Stimulated activated CD8-positive, alpha-beta memory T cell treated with anti-CD3 and anti-CD28 coated beads, Interleukin-12 subunit alpha, Interleukin-12 subunit beta, amount 100 ng/mL, for 1 hour (primary cell): ENCODE data around the gene ASB6.
A peak's percentile ranks its signal among the peaks of the same experiment; 100 is the strongest.

Experiments used
- DNase-seq: peaks from one replicate; pipeline ENCODE4 v3.0.0-alpha.2; 2020; ENCODE audit warnings: low read depth

The ASB6 gene, protein sequence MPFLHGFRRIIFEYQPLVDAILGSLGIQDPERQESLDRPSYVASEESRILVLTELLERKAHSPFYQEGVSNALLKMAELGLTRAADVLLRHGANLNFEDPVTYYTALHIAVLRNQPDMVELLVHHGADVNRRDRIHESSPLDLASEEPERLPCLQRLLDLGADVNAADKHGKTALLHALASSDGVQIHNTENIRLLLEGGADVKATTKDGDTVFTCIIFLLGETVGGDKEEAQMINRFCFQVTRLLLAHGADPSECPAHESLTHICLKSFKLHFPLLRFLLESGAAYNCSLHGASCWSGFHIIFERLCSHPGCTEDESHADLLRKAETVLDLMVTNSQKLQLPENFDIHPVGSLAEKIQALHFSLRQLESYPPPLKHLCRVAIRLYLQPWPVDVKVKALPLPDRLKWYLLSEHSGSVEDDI

DNA sequence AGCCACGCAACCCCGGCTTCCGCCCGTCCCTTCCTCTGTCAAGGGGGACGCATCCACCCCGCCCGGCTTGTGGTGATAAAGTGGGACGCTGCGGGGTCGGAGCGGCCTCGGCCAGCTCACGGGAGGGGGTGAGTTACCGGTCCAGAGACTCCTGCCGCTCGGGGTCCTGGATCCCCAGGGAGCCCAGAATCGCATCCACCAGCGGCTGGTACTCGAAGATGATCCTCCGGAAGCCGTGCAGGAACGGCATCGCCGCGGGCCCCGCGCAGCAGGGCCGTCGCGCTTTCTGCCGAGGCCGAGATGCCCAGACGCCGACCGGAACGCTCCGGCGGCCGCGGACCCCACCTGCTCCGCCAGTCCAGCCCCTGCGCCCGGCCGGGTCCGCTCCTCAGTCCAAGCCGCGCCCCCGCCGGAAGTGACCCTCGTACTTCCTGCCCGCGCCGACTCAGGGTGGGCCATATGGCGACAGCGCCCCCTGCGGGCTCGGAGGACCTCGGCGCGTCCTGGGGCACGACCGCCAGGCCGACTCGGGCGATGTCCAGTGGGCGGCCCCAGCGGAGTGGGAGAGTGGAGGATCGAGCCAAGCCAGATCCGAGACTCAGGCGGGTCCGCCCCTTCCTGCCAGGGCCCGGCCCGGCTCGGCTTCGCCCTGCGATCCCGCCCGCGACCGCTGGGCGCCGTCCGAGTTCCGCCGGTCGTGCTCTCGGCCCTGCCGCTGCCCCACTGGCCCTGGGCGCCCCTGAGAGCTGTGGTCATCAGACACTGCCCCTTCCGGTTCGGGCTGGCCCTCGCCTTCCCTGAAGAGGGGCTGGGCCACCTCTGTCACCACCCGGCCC is at the start of gene ASB6:
TSS of gene ASB6 (minus strand) at position 402 of the 836 bp plus-strand sequence. CDS start at position 250, 152 bp downstream.
- peak; percentile 88 for DNase-seq

GRCh38 chr9:129688285-129689043 is 46.5 kb upstream of the ASB6 start:
- DNase-seq = no peak

GRCh38 chr9:129687391-129687790 is 45.4 kb upstream of the ASB6 start:
- DNase-seq = no peak

GRCh38 chr9:129686736-129687135 is 44.8 kb upstream of the ASB6 start:
- no peak for DNase-seq

DNA sequence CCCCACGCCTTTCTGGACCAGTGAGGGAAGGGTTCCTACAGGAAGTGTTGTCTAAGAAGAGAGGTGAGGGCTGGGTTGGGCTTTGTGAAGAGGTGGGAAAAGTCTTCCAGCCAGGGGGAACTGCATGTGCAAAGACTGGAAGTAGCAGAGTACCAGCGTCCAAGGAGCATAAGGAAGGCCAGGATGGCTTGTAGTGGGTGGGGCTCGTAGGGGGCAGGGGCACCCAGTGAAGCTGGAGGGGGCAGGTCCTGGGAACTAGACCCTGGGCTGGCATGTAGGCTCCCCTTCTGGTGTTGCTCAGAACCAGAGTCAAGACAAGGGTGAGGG is 43.9 kb upstream of the ASB6 start:
- no peak for DNase-seq

GRCh38 chr9:129685220-129685932 is 43.4 kb upstream of the ASB6 start:
- no peak for DNase-seq

DNA sequence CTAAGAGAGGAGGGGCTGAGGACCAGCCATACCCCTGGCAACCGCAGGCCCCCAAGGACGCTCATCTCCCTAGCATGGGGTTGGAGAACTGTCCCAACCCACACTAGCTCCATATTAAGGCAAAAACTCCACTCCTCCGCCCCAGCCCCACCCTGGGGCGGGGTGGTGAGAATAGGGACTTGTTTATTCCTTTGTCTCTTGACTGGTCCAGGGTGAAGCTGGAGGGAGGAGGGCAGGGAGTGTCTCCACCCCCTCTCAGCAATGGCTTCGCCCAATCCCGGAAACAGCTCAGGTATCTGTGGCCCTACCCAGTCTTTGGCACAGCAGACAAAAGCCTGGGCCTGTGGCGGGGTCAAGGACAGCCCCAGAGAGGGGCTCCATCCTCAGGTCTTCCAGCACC is 40.4 kb upstream of the ASB6 start:
- DNase-seq = no peak

GRCh38 chr9:129681924-129682323 is 40.0 kb upstream of the ASB6 start:
- DNase-seq = no peak

DNA sequence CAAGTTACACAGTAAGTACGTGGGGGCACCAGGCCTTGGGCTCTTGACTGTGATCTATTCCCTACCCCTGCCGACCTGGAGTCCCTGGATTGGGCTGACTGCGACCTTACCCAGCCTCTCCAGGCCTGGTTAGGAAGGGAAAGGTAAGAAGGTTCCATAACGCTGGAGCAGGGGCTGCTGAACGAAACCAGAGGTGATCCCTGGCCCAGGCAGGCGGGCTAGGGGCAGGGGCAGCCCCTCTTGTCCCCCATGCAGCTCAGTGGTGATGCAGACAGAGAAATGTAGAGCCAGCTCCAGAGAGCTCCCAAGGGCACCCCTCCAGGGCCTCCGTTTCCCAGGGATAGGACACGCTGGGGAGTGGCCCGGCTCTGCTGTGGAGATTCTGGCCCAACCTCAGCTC is 37.6 kb upstream of the ASB6 start:
- DNase-seq = no peak

GRCh38 chr9:129678844-129679243 is 36.9 kb upstream of the ASB6 start:
- DNase-seq = no peak

DNA sequence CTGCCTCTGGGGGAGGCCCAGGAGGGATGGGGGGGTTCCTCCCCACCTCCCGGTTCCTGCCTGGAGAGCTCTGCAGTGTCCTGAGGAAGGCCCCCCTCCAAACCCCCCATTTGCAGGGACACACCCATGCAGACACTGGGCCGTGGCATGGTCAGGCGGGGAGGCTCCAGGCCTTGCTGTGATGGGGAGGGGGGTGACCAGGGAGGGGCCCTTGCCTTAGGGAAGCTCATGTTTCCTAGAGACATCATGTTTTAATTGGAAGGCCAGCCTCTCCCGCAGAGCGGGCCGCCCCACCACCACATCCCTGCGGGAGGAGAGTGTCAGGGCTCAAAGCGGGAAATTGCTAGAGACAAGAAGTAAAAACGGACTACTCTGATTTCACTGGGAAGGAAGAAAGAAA is 35.5 kb upstream of the ASB6 start:
- no peak for DNase-seq

DNA sequence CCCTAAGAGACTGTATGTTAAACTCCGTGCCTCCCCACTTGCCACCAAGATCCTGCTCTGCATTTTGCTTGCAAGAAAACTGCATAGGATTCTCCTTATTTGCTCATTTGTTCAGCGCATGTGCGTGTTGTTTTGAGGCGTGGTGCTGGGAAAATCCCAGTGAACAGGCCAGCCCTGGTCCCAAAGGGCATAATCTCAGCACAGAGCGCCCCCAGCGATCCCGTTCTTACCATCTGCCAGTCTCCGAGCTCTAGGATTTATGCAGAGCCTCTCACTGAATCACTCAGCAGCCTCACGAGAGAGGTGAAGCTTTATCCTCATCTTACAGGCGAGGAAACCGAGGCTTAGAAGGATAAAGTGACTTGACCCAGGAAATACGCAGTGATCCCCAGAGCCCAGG is 35.0 kb upstream of the ASB6 start:
- no peak for DNase-seq

DNA sequence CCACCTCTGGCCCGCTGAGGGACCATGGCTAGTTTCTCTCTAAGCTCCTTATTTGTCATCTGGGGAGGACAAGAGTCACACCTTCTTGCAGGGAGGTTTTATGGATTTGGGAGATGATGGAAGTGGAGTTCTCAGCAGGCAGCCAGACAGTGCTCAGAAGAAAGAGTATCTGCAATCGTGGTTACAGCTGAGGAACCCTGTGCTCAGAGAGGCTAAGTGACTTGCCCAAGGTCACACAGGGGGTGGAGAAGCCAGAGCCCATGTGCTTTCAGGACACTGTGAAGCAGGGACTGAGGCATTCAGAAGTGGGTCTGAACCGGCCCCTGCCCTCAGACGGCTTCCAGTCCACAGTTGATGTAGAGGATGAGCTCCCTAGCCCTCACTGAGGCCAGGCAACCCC is 34.3 kb upstream of the ASB6 start:
- DNase-seq = no peak

- no peak for DNase-seq
Observed at GRCh38 chr9:129675620-129676019, 33.7 kb upstream of the ASB6 start.

GRCh38 chr9:129674229-129674628 is 32.3 kb upstream of the ASB6 start:
- DNase-seq = no peak

- DNase-seq = no peak
Observed at GRCh38 chr9:129673602-129674001, 31.7 kb upstream of the ASB6 start.

- DNase-seq = no peak
Observed at GRCh38 chr9:129672702-129673101, 30.8 kb upstream of the ASB6 start.

DNA sequence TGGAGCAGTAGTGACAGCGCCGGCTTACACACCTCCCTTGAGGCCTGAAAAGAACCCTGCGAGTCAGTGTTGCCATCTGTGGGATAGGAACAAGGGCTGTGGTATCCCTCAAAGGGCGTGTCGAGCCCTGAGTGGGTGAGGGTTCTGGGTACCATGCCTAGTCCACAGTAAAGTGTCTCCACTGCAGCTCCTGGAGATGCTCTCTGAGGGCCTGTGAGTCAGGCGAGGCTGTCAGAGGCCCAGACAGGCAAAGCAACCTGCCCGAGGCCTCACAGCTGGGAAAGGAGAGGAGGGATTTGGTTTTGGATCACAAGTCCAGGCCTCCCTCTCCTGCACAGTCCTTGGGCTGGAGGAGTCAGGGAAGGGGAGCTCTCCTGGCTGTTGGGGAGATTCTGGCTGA is 29.6 kb upstream of the ASB6 start:
- DNase-seq = no peak

DNA sequence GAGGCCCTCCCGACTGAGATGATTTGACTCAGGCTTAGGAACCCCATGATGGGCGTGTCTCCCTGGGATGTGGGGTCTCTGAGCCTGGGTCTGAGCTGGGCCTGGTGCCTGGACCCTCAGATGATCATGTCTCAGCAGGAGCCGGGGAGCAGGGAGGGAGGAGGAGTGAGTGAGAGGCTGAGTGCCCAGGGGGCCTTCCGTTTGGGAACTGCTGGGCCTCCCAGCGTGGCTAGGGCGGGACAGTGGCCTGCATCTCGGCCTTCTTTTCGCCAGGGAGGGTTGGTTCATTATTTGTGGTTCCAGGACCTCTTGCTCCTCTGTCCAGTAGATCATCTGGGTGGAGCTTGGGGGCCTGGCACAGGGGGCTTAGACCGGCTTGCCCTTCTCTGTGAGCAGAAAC is 29.1 kb upstream of the ASB6 start:
- DNase-seq = no peak

- DNase-seq = no peak
Observed at GRCh38 chr9:129669946-129670345, 28.0 kb upstream of the ASB6 start.

DNA sequence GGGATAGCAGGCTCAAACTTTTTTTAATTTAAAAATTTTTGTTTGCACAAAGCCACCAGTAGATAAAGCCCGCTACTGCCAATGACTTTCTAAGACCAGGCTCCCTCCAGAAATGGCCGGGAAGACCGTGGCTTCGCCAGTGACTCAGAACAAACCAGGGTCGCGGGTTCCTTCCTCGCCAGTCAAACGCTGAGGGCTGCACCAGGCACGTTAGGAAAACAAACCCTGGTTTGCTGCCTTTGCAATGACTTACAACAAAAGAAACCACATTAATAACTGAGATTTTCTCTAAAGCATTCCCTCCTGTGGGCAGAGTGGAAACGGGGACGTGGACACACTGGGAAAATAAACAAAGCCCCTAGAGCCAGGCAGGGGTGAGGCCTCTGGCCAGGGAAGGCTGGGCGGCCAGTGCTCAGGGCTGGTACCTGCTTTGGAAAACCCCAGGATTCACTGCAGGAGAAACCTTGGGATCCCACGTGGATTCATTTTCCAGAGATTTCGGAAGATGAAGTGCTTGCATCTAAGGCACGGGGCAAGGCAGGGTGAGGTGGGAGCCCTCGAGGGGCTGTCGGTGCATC is 27.3 kb upstream of the ASB6 start:
- no peak for DNase-seq

DNA sequence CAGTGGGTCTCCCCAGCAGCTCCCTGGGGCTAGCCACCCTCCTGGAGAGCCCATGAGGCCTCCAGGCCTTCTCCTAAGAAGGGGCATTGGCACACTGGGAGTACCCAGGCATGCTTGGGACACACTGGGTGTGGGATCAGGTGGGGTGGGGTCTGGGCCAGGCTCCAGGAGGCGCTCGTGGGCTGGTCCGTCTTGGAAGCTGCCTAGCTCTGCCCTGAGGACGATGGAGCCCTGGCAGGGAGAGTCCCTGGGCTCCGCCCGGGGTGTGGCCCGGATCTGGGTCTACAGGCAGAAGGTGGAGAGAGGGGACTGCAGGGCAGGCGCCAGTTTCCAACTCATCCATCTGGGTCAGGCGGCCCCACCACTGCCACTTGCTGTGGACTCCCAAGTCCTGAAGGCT is 25.9 kb upstream of the ASB6 start:
- DNase-seq = no peak
